Measurements from ENCODE around the gene CUTC. TPM values are rescaled to one million over a fixed set of nuclear protein-coding genes. Genes with fewer than 3 reads are reported as not detected.

The CUTC gene
- total and polyA plus RNA-seq, 4 donors, result 10.3 to 23.4 (median 17.3) TPM

DNA sequence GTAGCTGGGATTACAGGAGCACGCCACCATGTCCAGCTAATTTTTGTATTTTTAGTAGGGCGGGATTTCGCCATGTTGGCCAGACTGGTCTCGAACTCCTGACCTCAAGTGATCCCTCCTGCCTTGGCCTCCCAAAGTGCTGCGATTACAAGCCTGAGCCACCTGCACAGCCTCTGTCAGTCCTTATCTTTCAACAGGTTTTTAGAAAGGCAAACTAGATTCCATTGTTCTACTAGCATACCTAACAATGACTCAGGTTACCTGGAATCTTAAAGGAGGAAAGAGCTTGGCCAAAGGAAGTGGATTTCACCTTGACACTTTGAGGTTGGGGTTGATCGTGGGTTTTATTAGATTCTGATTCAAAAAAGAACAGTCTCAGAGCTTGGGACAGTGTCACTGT is 53.6 kb downstream of the CUTC start (continued):
- TF ChIP-seq, protein P1, sequence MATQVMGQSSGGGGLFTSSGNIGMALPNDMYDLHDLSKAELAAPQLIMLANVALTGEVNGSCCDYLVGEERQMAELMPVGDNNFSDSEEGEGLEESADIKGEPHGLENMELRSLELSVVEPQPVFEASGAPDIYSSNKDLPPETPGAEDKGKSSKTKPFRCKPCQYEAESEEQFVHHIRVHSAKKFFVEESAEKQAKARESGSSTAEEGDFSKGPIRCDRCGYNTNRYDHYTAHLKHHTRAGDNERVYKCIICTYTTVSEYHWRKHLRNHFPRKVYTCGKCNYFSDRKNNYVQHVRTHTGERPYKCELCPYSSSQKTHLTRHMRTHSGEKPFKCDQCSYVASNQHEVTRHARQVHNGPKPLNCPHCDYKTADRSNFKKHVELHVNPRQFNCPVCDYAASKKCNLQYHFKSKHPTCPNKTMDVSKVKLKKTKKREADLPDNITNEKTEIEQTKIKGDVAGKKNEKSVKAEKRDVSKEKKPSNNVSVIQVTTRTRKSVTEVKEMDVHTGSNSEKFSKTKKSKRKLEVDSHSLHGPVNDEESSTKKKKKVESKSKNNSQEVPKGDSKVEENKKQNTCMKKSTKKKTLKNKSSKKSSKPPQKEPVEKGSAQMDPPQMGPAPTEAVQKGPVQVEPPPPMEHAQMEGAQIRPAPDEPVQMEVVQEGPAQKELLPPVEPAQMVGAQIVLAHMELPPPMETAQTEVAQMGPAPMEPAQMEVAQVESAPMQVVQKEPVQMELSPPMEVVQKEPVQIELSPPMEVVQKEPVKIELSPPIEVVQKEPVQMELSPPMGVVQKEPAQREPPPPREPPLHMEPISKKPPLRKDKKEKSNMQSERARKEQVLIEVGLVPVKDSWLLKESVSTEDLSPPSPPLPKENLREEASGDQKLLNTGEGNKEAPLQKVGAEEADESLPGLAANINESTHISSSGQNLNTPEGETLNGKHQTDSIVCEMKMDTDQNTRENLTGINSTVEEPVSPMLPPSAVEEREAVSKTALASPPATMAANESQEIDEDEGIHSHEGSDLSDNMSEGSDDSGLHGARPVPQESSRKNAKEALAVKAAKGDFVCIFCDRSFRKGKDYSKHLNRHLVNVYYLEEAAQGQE (IDR thresholded peaks at IDR 0.05), result no peak
- TF ChIP-seq, protein P2, sequence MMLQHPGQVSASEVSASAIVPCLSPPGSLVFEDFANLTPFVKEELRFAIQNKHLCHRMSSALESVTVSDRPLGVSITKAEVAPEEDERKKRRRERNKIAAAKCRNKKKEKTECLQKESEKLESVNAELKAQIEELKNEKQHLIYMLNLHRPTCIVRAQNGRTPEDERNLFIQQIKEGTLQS (IDR thresholded peaks at IDR 0.05), result no peak
- no peak for TF ChIP-seq GABPA (IDR thresholded peaks at IDR 0.05 in 1 of 2, conservative IDR thresholded peaks at IDR 0.05 in 1 of 2)
- TF ChIP-seq RXRA (IDR thresholded peaks at IDR 0.05), result no peak
- no peak for TF ChIP-seq JUND (IDR thresholded peaks at IDR 0.05)
- no peak for TF ChIP-seq RAD21 (IDR thresholded peaks at IDR 0.05)
- no peak for TF ChIP-seq YY1 (IDR thresholded peaks at IDR 0.05)

GRCh38 chr10:99787311-99787710 is 55.3 kb downstream of the CUTC start:
- H3K9ac ChIP-seq (ENCODE audit: low read depth in 1 of 2, low read length in 2 of 2), result no peak overlapping the region
- peak overlapping the region; percentile 20 to 39 (median 39) for H3K4me3 ChIP-seq (ENCODE audit: low read depth in 1 of 3, low read length in 3 of 3)
- H3K36me3 ChIP-seq (ENCODE audit: control insufficient read depth in 4 of 4, insufficient read depth in 3 of 4, low read depth in 1 of 4, low read length in 3 of 4), result peaks cover 0 to 23% (median 15%) of the 10 kb centered on the region in 4 donors
- H3K27me3 ChIP-seq (ENCODE audit: control insufficient read depth in 4 of 4, insufficient read depth in 4 of 4, low read length in 3 of 4), result no peaks in the 10 kb centered on the region
- no peaks in the 10 kb centered on the region for H3K9me3 ChIP-seq (ENCODE audit: control insufficient read depth in 4 of 4, low read length in 3 of 4)
- 29% methylated on average over 5 of the region's 5 CpGs for WGBS
- peak overlapping the region; percentile 32 to 78 for H3K27ac ChIP-seq (ENCODE audit: low read depth in 1 of 2, low read length in 2 of 2)
- peak; percentile 35 for TF ChIP-seq SP1 (IDR thresholded peaks at IDR 0.05)
- no peak for TF ChIP-seq YY1 (IDR thresholded peaks at IDR 0.05)
- no peak for TF ChIP-seq EGR1 (IDR thresholded peaks at IDR 0.05; ENCODE audit: low read depth in 2 of 2)
- TF ChIP-seq GABPA (IDR thresholded peaks at IDR 0.05 in 1 of 2, conservative IDR thresholded peaks at IDR 0.05 in 1 of 2), result no peak
- TF ChIP-seq HNF4A (conservative IDR thresholded peaks at IDR 0.05), result peak; percentile 41 to 48
- TF ChIP-seq RAD21 (IDR thresholded peaks at IDR 0.05), result no peak
- TF ChIP-seq NR2F2 (IDR thresholded peaks at IDR 0.05), result no peak
- peak; percentile 35 for TF ChIP-seq FOXA2 (IDR thresholded peaks at IDR 0.05)
- TF ChIP-seq JUND (IDR thresholded peaks at IDR 0.05), result no peak
- TF ChIP-seq CTCF (IDR thresholded peaks at IDR 0.05; ENCODE audit: low read depth, low read length, missing input control), result no peak
- peak; percentile 43 to 55 for TF ChIP-seq RXRA (IDR thresholded peaks at IDR 0.05)
- TF ChIP-seq, protein P1 (IDR thresholded peaks at IDR 0.05), result no peak
- TF ChIP-seq, protein P2 (IDR thresholded peaks at IDR 0.05), result no peak
- TF ChIP-seq, protein P3, sequence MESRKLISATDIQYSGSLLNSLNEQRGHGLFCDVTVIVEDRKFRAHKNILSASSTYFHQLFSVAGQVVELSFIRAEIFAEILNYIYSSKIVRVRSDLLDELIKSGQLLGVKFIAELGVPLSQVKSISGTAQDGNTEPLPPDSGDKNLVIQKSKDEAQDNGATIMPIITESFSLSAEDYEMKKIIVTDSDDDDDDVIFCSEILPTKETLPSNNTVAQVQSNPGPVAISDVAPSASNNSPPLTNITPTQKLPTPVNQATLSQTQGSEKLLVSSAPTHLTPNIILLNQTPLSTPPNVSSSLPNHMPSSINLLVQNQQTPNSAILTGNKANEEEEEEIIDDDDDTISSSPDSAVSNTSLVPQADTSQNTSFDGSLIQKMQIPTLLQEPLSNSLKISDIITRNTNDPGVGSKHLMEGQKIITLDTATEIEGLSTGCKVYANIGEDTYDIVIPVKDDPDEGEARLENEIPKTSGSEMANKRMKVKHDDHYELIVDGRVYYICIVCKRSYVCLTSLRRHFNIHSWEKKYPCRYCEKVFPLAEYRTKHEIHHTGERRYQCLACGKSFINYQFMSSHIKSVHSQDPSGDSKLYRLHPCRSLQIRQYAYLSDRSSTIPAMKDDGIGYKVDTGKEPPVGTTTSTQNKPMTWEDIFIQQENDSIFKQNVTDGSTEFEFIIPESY (IDR thresholded peaks at IDR 0.05), result no peak
- TF ChIP-seq FOXA1 (IDR thresholded peaks at IDR 0.05), result no peak
- TF ChIP-seq HNF4G (IDR thresholded peaks at IDR 0.05), result no peak
- no peak for TF ChIP-seq TAF1 (conservative IDR thresholded peaks at IDR 0.05)
- TF ChIP-seq, protein P4, sequence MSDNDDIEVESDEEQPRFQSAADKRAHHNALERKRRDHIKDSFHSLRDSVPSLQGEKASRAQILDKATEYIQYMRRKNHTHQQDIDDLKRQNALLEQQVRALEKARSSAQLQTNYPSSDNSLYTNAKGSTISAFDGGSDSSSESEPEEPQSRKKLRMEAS (IDR thresholded peaks at IDR 0.05), result no peak
- H3K4me1 ChIP-seq (ENCODE audit: control insufficient read depth in 4 of 4, insufficient read depth in 4 of 4, low read length in 3 of 4), result peaks cover 1 to 41% (median 24%) of the 10 kb centered on the region in 4 donors
- DNase-seq (ENCODE audit: low spot score), result no peak

All from liver (tissue), 9 donors.